GM10248 (cell line): ENCODE measurements around the gene ADCY7.

Experiments used
- CTCF ChIA-PET: fragments of 300-600 bp; sonication (Branson Sonifier 250); formaldehyde crosslinking; extraction: SDS; loops from one replicate; lab custom pipeline; 2021; ENCODE audit warnings: antibody characterized with exemption; lab: Yijun Ruan, JAX
- POLR2A ChIA-PET: fragments of 350-650 bp; sonication (Branson Sonifier 250); formaldehyde crosslinking; extraction: SDS; loops from one replicate; lab custom pipeline; 2020; ENCODE audit warnings: antibody characterized with exemption; lab: Yijun Ruan, JAX
- DNase-seq: peaks from one replicate; pipeline ENCODE4 v3.0.0; 2012; ENCODE audit errors: extremely low spot score
- CTCF ChIP-seq: IDR thresholded peaks from 2 replicates; pipeline ENCODE4 v1.5.1; 2012; ENCODE audit warnings: mild to moderate bottlenecking, low read depth; ENCODE audit errors: extremely low read depth, missing control alignments, control extremely low read depth

Gene ADCY7

GRCh38 chr16:50326264-50326663, 59.9 kb downstream of the ADCY7 start:
- ChIA-PET POLR2A (no interaction called here), CTCF (interaction anchor here (0.9 to 11.2 kb wide), 26 partner anchors 10 to 479 kb away, joined by 3 to 105 read pairs (median 5); partner anchors contain the start of gene CNEP1R1)
- no peak for TF ChIP-seq CTCF

GRCh38 chr16:50326835-50327465, 60.6 kb downstream of the ADCY7 start:
- POLR2A ChIA-PET: interaction anchor here (0.6 kb wide), 1 partner anchor 11 kb away, joined by 3 read pairs; no protein-coding TSS in a partner anchor
- CTCF ChIA-PET: interaction anchor here (0.7 to 11.2 kb wide), 43 partner anchors 10 to 486 kb away, joined by 3 to 105 read pairs (median 5); partner anchors contain the start of genes ADCY7 and CNEP1R1
- DNase-seq: peak; percentile 49
- peak; percentile 51 for TF ChIP-seq CTCF

More at GRCh38 chr16:50326264-50326663, 59.9 kb downstream of the ADCY7 start:
- no peak for DNase-seq

- CTCF ChIA-PET: interaction anchor here (0.7 to 11.2 kb wide), 10 partner anchors 8 to 476 kb away, joined by 3 to 105 read pairs (median 4); no protein-coding TSS in a partner anchor
- no peak for TF ChIP-seq CTCF
- POLR2A ChIA-PET: interaction anchor here (0.6 kb wide), 1 partner anchor 23 kb away, joined by 3 read pairs; no protein-coding TSS in a partner anchor
- no peak for DNase-seq
These were observed 63.3 kb downstream of the ADCY7 start for GRCh38 chr16:50329446-50330189.

- no peak for DNase-seq
- ChIA-PET POLR2A (no interaction called here), CTCF (interaction anchor here (11.2 kb wide), 1 partner anchor 474 kb away, joined by 105 read pairs; no protein-coding TSS in a partner anchor)
These were observed 65.2 kb downstream of the ADCY7 start for GRCh38 chr16:50331570-50331969.

GRCh38 chr16:50332599-50332998, 66.2 kb downstream of the ADCY7 start:
- CTCF ChIA-PET: interaction anchor here (1.2 to 1.6 kb wide), 3 partner anchors 37 to 474 kb away, joined by 3 to 5 read pairs (median 4); no protein-coding TSS in a partner anchor
- DNase-seq: no peak
- POLR2A ChIA-PET: no interaction called here
- TF ChIP-seq CTCF: no peak

More at GRCh38 chr16:50331570-50331969, 65.2 kb downstream of the ADCY7 start:
- TF ChIP-seq CTCF: no peak
